ENCODE measurements around the gene SNPH.

The SNPH gene

DNA sequence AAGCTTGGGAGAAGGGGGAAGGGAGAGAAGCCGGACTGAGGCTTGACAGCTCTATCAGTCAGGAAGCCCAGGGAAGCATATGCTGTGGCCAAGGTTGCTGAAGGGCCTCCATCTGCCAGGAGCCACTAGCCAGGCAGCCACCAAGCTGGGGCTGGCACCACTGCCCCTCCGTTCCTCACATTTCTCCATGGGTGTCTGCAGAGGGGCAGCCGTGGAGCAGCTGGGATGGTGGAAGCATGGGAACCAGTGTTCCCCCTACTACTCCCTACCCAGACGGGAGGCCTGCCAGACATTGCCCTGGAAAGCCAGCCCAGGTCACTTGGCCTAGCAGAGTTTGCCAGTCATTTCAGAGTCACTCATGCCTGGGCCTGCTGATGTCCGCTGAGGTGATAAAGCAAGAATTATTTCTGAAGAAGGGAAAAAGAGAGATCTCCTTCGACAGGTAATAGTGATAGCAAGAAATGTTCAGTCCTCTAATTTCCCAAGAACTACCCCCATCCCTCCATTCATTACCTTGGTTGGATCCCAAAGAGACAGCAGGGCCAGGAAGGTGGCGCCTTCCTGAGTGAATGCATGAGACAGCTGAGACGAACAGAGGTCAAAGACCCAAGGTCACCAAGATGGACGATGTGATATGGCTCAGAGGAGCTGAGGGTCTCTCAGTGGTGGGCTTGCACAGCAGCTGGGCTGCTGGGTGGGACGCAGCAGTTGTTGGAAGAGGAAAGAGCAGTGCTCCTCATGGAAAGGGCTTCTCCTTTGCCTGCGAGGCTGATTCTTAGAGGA is 21.9 kb downstream of the SNPH start:
- DNase-seq, result no peak

DNA sequence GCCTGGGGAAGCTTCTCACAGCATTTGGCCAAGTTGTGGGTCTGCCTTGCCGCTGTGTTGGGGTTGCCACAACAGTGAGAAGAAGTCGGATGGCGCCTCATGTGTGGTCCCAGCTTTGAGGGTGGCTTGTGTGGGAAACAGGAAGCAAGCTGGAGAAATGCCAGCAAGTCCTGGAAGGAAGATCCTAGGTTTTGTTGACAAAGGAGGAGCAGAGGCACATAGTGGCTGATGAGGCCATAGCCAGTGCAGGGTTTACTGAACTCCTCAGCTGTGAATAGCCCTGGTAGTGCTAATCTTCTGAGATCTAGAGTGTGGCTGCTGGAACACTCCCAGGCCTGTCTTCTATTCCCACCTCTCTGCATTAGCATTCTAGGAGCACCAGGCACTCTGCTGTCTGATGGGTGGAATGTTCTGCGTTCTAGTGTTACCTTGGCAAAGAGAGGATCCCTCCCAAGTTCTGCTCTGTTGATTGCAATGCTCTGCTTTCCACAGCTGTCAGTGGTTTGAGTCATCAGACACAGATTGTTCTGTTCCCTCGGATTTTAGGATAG is 25.2 kb downstream of the SNPH start:
- no peak for DNase-seq

DNA sequence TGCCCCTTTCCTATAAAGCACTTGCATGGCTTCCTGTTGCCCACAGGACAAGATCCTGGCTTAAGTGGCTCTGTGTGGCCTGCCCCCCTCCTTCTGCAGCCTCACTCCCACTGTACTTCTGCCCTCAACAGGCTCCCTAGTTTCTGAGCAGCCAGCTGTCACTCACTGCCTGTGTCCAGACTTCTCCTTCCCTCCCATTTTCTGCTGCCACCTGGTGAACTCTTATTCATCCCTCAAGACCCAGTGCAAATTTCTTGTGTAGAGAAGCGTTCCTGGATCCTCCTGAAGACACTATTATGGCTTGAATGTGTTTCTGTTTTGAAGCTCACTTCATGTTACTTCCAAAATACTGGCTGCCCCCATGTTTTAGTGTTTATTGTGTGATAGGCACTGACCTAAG is 26.5 kb downstream of the SNPH start:
- DNase-seq, result no peak

DNA sequence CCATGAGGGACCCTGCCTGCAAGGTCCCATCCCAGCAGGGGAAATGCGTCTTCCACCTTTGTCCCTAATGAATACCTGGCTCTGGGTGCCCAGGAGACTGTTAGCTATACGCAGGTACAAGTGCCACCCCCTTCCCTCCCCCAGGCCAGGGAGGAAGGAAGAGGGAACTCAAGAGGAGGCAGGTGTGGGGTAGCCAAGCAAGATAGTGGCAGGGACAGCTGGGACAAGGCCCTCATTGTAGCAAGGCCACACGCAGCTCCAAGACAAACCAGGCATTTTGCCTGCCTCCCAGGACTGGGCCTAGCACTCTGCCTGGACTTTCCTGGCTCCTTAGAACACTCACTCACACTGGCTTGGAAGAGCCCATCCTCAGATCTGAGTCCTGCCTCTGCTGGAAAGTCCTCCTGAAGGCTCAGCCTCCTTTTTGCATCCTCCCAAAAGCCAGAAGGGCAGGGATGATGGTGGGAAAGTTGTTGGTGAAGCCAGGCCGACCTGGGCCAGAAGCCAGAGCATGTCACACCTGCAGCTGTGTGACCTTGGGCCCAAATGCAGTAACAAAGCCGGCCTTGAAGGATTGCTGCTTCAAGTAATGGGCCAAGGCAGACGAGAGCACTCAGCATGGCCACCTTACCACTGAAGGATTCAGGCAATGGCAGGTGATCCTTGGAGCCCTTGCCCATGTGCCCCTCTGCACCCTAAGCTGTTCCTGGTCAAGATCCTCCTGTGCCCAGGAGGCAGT is 27.7 kb downstream of the SNPH start:
- no peak for DNase-seq

DNA sequence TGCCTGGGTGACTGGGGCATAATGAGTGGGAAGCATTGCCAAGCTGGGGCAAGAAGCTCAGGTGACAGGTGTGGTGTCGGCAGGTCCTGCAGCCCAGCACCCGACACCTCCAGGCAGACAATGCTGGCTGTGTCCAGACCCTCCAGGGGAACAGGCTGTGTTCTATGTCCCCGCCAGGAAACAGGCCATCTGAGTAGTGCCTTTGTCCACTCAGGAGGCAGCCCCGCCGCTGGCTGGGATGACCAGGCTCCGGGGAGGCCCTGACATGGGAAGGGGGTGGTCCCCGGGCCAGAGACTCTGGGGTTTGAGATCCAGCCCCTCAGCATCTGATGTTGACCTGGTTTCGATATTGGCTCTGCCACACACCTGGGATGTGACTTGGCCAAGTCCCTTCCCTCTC is 28.4 kb downstream of the SNPH start:
- no peak for DNase-seq

DNA sequence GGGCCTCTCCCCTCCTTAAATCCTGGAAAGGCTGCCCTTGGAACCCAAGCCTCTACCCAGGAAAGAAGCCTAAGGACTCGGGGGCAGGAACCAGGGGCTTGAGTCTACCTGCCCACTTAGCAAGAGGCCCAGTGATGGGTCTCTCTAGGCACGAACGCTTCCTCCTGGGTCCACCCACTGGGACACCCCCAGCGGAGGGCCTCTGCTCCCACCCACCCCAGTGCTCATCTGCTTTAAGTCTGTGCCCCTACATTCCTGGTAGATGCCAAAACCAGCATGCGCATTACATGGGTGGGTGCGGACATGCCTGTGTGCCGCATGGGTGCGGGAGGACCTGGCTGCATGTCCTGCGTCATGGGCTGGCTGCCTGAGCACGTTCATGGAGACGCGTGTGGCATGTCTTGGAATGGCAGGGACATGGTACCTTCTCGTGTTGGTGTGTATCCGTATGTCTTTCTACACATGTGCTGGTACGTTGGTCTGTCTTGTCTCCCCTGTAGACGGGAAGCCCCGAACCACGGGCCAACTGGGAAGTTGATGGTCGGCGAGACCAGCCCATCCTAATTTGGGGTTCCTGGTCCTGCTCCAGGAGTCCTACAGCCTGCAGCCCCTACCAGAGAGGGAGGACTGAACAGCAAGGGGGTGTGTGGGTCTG is 29.3 kb downstream of the SNPH start:
- no peak for DNase-seq

DNA sequence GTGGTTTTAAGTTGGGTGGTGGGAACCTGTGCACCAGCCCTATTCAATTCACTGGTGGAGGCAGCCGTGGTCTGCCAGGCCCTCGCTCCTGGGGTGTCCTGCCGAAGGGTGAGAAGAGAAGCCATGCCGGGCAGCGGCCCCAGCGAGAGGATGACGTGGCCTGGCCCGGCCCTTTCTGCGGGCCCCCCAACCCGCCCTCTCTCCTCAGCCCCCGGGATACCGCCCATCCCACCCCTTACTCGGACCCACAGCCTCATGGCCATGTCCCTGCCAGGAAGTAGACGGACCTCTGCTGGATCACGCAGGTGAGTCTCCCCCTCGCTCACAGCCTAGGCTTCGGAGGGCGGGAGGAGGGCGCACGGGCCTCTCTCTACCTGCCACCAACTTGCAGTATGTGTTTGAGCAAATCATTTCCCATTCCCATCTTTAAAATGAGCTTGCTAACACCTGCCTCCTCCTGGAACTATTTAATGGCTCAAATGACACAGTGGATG is 30.1 kb downstream of the SNPH start:
- no peak for DNase-seq

DNA sequence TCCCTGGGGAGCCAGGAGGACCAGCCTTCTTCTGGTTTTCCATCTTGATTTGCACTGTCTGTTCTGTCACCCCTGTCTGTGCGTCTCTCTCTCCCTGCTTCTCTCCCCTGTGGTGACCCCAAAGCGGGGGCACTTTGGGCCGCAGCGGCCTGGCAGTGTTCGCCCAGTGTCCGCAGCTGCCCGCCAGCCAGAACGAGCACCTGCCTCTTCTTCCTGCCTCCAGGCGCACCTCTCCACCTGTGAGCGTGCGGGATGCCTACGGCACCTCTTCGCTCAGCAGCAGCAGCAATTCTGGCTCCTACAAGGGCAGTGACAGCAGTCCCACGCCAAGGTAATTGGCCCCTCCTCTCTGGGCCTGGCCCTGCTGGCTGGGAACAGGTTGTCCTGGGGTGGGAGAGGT is 30.8 kb downstream of the SNPH start:
- DNase-seq, result no peak

DNA sequence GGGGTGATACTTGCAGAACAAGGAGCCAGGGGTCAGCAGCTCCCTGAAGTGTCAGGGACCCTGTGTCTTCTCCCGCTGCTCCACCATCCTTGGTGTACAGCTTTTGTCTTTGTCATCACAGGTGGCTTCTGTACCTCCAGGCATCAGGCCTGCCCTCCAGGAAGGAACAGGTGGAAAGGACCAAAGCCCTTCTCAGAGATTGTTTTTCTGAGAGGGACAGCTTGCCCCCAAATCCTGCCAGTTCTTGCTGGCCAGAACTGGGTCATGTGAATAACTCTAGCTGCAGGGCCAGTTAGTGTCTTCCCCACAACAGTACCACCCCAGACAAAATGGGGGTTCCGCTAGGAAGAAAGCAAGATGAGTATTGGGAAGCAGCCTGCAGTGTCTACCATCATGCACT is 31.4 kb downstream of the SNPH start:
- no peak for DNase-seq

DNA sequence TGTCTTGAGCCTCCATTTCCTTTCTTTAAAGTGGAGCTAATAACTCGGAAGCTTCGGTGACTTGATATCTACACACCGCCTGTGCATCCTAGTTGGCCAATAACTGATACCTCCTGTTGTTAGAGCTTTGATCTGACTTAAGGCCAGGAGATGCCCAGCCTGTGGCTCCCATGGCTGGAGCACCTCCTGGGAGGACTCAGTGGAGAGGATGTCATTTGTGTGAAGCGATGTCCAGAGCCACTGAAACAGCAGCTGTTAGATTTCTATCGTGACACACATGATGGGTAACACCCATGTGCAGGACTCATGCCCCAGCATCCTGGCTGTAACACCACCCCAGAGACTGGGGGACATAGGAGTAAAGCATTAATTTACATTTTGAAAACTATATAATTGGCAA is 32.1 kb downstream of the SNPH start:
- no peak for DNase-seq

DNA sequence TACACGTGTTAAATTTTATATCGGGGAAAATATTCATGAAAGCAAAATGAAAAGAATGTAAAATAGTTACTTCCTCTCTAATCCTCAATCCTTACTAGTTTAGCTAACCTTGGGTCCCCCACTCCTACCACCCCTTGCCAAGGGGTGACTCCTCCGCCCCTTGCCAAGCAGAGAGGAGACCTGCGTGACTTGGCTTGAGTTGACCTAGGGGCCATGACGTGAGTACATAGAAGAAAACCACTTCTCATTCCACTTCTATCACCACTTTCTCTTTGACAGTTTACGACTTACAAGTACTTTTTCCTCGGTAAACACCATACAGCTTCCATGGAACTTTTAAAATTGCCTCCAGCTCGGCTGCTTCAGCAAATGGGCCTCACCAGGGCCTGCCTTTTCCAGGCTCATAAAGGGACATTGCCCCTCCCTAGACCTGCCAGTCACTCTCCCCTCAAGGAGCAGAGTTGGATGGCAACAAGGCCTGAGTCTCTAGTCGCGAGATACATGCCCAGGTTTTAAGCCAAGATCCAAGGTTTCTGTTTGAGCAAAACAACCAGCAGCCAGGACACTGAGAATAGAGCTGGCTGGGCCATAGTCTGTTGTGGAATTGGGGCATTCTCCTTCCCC is 32.9 kb downstream of the SNPH start:
- DNase-seq, result no peak

DNA sequence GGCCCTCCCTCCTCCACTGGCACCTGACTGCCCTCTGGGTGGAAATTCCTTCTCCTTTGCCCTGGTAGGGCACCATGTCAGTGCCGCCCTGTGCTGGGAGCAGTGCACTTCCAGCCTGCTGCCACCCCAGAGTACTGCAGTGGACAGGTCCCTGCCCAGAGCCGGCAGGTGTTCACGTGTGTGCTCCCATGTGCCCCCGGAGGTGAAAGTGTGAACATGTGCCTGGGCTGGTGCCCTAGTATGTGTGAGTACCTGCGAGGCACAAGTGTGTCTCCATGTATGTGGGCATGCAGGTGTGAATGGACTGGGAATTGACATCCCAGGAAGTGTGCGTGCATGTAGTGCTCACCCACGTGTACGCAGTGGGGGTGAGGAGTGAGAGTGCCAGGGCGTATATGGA is 33.4 kb downstream of the SNPH start:
- no peak for DNase-seq

DNA sequence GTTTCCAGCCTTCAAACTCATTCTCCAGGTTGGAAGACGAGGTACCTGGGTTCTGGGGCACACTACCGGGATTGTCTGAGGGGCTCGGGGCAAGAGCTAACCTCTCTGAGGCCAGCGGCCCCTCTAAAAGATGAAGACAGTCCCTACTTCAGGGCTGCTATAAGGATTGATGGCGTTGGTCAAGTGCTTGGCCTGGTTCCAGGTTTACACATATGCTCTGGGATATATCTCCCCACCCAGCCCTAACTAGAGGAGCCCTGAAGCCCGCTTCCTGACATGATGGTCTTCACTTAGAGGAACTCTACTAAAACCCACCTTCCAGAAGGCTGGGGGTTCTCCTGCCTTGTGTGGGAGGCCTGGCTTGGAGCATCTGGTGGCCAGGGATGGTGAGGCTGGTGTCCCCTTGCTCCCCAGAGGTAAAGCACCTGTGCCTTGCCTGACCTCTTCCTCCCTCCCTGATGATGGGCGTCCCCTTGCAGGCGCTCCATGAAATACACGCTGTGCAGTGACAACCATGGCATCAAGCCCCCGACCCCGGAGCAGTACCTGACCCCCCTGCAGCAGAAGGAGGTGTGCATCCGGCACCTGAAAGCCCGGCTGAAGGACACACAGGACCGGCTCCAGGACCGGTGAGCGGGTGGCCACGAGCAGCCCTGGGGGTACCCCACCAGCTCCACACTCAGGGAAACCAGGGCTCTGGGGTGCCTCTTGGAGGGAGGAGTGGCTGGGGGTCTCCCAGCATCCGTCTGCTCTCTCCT is 34.2 kb downstream of the SNPH start:
- DNase-seq, result no peak

DNA sequence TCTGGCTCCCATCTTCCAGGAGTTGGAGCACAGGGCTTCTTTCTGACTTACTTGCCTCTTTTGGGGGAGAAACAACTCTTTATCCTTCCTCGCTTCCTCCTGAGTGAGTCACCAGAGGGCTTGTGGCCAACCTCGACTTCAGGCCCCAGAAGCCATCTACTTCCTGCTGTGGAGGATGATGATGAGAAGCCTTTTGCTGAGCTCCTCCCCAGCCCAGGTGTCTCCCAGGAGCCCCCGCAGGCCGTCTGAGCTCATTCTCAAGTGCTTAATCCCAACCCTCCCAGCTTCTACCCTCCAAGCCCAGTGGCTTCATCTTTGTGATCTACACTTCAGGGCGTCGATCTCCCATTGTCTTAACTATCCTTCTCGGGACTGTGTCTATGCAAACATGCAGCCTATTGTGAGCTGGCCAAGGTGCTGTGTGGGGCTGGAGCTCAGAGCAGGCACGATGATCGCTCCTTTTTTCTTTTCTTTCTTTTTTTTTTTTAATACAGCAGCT is 35.0 kb downstream of the SNPH start:
- peak in 1 of 2 donors; percentile 48 for DNase-seq

DNA sequence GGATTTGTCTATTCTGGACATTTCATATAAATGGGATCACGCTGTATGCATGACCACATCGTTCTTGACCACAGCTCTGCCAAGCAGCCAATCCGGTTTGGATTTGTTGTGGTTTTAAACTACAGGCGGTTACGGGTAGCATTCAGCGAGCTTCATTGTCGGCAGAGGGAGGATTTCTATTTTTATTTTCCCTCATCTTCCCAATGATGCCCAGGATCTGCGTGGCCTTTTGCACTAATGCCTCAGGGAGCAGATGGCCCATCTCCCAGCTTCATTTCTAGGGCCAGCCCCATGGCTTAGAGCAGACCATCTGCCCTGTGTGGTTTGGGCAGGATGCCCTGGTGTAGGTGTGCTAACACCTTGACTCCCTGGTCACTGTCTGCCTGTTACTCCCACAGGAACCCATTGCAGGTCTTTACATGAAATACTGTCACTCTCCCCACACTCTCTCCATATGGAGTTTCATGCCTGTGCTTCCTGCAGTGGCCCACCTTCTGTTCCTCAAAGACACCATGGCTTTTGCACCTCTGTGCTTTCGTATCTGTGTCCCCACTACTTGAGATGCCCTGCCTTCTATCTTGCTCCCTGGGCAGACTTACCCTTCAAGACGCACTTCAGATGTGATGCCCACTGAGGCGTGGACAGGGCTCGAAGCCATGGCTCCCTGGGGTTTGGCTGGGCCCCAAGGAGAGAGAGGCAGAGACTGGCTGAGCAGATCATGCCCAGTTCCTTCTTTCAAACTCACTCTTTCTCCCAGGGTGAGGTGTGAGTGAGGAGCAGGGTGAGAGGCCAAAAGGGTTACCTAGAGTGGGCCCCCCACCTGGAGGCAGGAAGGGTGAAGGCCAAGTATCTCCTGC is 36.8 kb downstream of the SNPH start:
- DNase-seq, result no peak

DNA sequence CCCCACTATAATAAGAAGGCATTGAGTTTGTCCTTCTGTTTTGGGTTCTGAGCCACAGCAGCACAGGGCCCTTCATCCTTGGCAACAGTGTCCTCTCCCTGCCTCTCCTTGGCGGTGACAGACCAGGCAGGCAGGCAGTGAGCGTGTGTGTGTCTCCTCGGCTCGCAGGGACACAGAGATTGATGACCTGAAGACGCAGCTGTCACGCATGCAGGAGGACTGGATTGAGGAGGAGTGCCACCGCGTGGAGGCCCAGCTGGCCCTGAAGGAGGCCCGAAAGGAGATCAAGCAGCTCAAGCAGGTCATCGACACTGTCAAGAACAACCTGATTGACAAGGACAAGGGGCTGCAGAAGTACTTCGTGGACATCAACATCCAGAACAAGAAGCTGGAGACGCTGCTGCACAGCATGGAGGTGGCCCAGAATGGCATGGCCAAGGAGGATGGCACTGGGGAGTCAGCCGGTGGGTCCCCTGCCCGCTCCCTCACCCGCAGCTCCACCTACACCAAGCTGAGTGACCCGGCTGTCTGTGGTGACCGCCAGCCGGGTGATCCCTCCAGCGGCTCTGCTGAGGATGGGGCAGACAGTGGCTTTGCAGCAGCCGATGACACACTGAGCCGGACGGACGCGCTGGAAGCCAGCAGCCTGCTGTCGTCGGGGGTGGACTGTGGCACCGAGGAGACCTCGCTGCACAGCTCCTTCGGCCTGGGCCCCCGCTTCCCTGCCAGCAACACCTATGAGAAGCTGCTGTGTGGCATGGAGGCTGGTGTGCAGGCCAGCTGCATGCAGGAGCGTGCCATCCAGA is 38.8 kb downstream of the SNPH start:
- no peak for DNase-seq

DNA sequence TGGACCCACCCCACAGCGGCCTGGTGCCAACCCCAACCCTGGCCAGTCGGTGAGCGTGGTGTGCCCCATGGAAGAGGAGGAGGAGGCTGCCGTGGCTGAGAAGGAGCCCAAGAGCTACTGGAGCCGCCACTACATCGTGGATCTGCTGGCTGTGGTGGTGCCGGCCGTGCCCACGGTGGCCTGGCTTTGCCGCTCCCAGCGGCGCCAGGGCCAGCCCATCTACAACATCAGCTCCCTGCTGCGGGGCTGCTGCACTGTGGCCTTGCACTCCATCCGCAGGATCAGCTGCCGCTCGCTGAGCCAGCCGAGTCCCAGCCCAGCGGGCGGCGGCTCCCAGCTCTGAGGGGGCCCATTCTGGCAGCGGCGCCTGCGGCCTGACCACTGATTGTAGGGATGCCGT is 39.6 kb downstream of the SNPH start:
- DNase-seq, result no peak

DNA sequence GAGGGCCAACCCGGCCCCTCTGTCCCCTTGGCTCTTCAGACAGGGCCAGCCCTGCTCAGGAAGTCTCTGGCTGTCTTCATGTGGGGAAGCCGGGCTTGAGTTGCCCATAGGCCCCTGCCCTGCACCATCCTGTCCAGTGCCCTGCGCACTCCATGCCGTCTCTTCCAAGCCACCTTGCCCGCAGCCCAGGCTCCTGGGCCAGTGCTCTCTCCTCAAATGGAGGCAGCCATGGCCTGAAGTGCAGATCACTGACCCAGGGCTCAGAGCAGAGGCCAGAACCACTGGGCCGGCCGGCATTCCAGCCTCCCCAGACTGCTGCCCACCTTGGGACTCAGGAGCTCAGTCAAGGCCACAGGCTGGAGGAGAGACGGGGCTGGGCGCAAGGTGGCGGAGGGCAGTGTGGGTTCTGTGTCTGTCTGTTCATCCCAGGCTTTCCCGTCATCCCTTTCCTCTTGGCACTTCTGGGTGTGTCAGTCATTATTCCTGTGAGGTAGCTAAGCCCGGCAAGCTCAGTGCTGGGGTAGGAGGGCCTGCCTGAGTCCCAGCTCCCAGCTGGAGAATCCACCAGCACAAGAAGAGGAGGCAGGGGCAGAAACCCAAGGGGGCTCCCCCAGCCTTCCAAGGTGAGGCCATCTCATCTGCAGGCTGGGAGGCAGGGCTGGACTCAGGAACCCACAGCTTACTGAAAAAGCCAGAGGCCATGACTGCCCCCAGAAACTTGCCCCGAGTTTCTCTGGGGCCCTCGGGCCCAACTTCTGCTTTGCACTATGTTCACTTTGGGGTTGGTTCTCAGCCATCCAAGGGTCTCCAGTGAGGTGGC is 40.4 kb downstream of the SNPH start:
- DNase-seq, result no peak

DNA sequence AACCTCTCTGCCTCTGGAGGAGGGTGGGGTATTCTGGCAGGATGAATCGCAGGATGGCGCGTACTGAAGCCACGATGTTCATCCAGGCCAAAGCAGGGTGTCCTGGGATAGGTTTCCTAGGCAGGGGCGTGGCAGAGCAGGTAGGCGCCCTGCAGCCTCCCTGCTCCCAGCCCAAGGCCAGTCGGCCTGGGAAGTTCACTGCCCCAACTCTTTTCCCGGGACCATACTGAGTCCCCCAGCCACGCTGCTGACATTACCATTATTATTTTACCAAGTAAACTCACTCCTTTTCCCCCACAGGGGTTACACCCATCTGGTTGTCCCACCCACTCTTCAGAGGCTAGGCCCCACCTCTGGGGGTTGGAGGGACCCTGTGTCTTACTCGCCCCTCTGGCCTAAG is 41.1 kb downstream of the SNPH start:
- DNase-seq, result no peak
